Activated CD4-positive, CD25-positive, alpha-beta regulatory T cell treated with anti-CD3 and anti-CD28 coated beads, Interleukin-2, amount 50 U/mL, for 24 hours (primary cell): ENCODE measurements around the gene CCND3.

Experiments used
- ATAC-seq, 2 donors: fragments of 150-1000 bp; cut with Tn5 transposase; one replicate each; pipeline ENCODE4 v1.10.0; 2021; ENCODE audit warnings: mild to moderate bottlenecking in 1 of 2, moderate library complexity in 1 of 2

Gene CCND3

DNA sequence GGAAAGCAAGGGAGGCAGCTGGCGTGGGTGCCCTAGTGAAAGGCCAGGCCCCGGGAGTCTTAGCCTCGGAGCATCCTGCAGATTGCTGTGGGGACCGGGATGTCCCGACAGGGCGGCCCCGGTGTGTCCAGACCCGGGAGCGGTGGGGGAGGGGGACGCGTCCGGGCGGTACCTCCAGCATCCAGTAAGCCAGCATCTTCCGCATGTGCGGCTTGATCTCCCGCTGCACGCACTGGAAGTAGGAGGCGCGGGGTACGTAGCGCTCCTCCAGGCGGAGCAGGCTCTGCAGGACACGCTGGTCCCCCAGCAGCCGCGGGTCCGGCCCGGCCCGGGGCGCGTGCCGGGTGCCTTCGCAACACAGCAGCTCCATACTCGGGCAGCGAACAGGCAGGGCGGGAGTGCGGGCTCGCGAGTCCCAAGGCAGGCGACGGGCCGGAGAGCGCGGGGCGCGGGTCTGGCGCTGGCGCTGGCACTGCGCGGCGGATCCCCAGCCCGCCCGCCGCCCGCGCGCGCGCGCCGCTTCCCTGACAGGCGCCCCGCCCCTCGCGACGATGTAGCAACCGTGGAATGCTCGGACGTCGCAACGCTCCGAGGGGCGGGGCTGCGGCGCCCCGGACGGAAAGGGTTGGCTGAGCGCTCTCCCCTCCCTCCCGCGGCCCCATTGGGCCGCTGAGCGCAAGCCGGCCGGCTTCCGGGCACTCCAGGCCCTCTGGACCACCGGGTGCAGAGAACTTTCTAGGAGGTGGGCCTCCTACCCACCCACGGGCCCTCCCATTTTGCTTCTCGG lies at the start of gene CCND3:
TSS of gene CCND3 (minus strand) at position 529 of the 787 bp plus-strand sequence. CDS start at position 370, 159 bp downstream.
- peak; percentile 87 to 90 for ATAC-seq

DNA sequence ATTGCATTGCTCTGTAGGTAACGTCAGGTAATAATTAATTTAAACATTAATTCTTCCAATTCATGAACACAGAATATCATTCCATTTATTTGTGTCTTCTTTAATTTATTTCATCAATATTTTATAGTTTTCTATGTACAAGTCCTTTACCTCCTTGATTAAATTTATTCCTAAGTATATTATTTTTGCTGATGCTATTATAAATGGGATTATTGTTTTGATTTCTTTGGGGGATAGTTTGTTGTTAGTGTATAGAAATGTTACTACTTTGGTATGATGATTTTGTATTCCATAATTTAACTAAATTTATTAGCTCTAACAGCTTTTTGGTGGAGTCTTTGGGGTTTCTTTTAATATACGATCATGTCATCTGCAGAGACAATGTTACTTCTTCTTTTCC lies 44.7 kb upstream of the CCND3 start:
- ATAC-seq, result no peak

DNA sequence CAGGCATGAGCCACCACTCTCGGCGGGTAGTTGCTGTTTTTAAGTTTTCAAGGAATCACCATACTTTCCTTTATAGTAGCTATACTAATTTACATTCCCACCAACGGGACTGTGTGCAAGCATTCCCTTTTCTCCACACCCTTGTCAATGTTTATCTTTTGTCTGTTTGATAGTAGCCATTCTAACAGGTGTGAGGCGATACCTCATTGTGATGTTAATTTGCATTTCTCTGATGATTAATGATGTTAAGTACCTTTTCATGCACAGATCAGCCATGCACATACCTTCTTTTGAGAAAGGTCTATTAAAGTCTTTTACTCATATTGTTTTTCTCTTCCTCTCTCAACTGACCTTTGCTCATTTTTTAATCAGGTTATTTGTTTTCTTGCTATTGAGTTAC lies 43.0 kb upstream of the CCND3 start:
- ATAC-seq, result peak; percentile 44 to 81

DNA sequence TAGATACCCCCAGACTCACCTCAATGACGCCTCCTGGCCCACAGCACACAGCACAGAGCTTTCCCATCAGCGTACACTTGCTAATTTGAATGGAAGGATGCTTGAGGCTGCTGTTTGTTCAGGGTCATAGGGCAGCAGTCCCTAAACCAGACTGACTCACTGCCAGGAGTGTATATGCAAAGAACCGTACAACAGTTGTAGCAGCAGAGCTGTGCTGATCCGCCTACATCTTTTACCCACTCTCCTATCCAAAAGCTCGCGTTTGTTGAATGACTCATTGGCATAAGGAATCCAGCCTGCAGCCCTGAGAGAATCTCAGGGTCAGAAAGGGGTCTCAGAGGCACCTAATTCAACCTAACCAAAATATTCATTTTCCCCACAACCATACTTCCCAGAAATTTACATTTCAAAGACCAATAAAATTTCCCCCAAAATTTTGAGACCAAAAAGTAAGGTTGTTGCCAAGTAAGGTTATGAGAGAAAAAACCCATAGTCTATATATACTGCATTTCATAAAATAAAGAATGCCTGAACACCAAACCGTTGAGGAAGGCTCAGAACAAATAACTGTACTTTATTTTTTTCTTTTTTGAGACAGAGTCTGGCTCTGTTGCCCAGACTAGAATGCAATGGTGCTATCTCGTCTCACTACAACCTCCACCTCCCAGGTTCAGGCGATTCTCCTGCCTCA lies 35.3 kb upstream of the CCND3 start:
- peak; percentile 94 to 97 for ATAC-seq

DNA sequence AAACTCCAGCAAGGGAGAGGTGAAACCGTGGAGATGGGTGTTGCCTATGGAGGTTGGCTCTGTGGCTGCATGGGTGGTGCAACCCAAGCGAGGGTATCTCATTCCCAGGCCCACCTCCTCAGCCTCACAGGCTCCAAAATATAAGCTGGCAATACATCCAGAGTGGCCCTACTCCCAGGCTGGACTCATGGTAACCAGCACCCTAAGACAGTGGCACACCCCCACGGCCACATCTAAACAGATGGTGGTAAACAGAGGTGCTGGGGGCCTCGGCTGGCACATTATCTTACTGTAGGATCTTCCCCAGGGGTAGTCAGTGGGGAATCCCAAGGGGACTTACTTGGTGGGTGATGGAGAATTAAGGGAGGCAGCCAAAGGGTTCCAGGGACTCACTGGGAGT lies 33.7 kb upstream of the CCND3 start:
- ATAC-seq, result no peak

DNA sequence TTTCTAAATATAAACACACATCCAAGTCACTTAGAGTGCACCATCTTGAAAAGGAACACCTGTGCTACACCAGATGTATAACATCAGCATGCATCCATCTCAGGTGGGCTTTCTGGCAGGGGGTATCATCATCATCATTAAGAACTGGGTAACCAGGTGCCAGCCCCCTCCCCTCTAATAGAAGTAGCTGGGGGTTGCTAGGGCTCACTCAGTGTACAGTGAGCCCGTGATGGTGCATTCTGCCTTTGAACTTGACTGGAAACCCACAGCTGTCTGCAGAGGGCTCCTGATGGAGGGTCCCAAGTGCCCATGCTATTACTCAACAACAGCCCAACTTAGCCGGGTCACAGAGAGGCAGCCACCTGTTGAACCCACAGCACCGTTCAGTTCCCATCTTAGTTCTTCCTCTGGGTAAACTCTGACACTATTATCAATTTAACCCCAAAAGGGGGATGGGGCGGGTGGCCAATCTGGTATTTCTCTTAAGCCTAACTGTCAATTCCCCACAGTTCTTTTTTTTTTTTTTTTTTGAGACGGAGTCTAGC lies 32.7 kb upstream of the CCND3 start:
- no peak for ATAC-seq

DNA sequence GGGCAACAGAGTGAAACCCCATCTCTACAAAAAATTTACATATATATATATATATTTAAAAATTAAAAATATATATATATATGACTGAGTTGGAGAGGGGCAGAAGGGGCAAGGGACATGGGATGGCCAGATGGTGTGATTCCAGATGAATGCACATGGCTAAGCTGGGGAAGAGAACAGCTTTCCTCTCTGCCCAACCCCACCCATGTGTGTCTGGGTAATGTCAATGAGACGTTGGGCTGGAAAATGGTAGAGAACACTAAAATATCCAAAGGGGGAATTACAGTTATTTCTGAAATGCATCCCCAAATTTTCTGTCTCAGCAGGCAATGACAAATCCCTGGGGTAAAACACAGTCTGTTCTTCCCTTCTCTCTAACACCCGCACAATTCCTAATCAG lies 31.2 kb upstream of the CCND3 start:
- ATAC-seq, result no peak

DNA sequence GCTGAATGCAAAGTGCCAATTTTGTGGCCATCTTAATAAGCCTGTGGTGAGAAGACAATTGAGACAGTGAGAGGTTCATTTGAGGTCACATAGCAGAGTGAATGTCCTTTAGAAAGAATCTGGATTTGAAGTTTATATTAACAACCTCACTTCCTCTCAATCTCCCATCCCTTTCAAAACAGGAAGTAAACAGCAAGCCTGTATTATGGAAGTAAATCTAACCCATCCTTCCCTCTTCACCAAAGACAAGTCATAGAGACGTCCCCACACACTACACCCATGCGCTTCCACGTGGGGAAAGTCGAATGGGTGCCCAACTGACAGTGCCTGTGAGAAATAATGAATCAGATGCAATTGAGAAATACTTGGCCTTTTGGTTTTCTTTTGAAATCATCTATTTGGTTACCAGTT lies 28.8 kb upstream of the CCND3 start:
- peak; percentile 87 to 91 for ATAC-seq

DNA sequence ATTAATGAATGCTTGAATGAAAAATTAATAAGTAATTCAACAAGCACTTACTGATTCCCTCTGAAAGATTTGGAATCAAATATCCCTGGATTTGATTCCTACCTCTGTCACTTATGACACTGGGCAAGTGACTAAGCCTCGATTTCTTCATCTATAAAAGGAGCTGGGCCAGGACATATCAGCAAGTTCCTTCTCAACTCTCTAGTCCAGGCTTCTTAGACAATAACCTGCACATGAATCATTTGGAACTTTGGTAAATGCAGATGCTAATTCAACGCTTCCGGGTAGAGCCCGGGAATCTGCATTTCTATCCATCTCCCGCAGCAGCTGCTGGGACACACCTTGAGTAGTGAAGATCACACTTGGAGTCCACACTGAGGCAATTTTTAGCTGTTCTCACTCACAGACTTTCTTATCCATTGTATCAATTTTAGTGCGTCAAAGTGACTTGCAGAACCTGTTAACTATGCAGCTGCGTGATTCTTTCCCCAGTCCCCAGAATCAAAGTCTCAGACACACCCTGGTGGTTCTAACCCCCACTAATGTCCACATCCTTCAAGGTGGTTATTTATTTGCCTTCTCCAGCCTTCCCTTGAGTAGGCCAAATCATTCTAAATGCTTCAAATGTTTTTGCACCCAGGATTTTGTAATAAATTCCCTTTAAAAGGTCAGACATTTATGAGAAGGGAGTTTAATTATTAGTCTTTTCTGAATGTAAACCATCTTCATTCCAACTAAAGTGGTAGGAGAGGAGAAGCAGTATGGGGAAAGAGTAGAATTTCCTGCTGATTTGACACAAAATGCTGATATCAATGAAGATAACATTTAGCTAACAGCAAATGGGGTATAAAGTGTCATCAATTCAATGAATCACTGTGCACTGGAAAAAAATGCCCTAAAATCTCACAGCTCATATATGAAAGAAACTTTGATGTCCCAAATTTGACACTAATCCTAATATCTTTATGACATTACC lies 26.0 kb upstream of the CCND3 start:
- no peak for ATAC-seq

DNA sequence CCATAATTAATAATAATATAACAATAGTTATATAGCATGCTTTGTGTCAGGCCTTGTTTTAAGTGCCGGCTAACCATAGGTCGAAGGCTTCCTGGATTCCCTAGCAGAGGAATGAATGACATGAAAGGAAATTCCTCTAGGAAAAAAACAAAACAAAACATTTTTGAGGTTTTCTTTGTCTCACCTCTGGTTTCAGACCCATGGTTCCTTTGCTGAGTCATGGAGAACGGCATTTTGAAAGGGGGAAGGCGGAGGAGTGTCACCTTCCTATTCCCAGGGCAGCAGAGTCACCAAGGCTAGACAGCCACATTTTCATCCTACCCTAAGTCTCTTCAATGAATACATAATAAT lies 25.3 kb upstream of the CCND3 start:
- ATAC-seq, result no peak

DNA sequence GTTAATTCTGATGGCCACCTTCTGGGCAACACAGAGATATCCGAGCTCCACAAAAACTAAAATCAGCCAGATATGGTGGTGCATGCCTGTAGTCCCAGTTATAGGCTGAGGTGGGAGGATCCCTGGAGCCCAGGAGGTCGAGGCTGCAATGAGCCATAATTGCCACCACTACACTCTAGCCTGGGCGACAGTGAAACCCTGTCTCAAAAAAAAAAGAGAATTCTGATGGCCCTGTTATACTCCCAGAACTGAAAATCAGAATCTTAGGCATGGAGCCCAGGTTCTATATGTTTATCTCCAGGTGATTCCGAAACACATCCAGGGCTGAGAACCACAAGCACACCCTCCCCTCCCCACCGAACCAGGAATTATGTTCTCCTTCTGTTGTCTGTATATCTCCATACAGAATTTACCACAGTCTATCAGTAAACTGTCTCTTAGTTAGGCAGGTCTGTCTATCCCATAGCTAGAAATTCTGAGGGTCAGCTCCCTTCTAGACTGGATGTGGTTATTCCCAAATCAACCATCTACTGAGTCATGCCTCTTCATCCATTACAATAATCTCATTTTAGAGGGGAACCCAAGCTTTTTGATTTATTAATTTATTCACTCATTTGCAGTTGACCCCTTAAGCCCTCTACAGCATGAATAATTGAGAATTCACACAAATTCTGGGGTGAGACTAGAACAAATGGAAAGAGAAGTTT lies 24.8 kb upstream of the CCND3 start:
- no peak for ATAC-seq

DNA sequence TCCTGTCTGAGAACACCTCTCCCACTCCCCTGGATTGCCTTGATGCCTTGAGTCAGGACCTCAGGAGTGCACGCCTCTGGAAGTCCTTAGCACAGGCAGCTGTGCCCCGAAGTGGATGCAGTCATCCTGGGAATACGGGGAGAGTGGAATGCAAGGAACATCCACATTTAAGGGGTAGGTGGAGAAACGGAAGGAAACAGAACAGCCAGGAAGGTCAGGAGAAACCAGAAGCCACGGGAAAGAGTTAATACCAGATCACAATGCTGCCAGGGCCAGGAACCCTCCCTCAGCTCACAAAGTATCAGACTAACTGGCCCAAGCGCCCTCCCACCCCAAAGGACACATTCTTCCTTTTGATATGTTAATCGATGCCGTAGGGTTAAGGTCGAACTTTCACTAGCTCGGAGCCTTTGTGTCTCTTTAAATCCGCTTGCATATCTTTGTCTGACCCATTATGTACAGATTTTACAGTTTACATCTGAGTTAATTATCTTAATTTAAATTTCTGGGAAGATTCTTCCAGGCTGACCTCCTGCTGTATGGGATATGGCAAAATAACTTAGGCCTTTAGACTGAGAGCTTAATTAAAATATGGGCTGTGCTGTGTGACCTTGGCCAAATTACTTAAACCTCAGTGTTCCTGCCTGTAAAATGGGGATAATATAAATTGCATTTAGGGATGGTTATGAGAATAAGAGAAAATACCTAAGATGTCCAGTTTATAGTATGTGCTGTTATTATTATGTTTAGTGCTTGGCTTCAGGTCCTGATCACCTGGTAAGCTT lies 24.0 kb upstream of the CCND3 start:
- ATAC-seq, result no peak

DNA sequence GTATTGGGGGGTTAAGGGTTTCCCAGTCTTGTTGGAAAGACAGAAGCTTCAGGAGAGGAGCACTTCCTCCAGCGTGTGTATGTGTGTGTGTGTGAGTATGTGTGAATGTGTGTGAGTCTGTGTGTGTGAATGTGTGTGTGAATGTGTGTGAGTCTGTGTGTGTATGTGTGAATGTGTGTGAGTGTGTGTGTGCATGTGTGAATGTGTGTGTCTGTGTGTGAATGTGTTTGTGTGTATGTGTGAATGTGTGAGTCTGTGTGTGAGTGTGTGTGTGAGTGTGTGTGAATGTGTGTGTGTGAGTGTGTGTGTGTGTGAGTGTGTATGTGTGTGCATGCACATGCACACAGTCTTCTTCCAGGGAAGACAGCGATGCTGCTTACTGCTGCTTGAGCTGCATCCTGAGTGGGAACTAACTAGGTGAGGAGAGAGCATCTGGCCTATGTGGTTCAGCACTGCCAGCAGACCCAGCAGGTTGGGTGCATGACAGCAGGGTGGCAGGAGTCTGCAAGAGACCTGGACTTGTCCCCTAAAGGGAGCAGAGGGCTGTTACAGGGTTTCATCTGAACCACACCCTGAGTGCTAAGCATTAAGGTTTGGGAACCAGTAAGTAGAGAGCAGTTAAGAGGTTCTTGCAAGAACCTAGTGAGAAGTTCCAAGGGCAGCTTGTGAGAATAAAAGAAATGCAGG lies 22.7 kb upstream of the CCND3 start:
- ATAC-seq, result no peak

DNA sequence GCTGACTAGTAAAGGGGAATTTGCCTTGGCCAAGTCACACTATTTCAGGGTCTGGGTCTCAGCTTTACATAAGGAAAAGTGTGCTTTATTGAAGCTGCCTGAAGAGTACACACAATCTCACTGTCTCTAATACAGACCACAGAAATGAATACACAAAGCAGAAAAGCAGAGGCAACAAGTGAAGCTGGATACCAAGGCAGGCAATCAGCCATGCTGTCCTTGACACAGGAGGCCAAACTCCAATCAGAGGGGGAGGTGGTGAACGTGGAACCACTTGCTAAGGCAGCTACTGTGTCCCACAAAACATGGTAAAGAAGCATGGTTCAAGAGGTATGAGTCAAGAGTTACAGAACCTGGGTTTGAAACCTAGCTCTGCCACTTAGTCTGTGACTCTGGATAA lies 21.8 kb upstream of the CCND3 start:
- no peak for ATAC-seq

DNA sequence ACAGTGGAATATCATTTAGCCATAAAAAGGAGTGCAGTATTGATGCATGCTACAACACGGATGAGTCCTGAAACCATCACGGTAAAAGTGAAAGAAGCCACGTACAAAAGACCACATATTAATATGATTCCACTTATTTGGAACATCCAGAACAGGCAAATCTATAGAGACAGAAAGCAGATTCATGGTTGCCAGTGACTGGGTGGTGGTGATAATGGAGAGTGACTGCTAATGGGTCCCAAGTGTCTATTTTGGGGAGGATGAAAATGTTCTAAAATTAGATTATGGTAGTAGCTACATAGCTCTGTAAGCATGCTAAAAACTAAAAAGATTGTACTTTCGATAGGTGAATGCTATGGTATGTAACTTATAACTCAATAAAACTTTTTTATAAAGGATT lies 18.4 kb upstream of the CCND3 start:
- ATAC-seq, result no peak

DNA sequence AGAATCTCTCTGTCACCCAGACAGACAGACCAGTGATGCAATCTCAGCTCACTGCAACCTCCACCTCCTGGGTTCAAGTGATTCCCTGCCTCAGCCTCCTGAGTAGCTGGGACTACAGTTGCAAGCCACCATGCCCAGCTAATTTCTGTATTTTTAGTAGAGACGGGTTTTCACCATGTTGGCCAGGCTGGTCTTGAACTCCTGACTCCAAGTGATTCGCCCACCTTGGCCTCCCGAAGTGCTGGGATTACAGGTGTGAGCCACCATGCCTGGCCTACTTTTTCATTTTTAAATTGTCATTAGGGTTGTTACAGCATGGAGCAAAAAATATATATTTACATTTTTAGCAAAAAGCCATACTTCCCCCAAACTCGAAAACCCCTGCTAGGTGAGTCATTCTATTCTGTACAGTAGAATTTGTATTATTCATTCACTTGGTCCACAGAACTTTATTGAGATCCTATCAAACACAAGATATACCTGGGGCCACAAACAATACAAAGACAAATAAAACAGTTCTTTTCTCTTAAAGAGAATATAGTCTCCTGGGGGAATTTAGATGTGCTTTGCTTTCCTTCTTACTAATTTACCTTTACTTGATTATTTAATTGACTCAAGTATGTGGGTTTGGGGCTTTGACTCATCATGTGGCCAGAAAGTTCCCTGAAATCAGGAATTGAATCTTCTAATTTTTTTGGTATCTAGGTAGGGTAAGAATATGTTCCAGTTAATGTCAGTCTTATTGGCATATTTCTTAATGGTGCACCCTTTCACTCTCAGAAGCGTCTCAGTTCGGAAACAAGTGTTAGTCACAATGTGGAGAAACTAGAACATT lies 16.6 kb upstream of the CCND3 start:
- peak; percentile 87 for ATAC-seq

DNA sequence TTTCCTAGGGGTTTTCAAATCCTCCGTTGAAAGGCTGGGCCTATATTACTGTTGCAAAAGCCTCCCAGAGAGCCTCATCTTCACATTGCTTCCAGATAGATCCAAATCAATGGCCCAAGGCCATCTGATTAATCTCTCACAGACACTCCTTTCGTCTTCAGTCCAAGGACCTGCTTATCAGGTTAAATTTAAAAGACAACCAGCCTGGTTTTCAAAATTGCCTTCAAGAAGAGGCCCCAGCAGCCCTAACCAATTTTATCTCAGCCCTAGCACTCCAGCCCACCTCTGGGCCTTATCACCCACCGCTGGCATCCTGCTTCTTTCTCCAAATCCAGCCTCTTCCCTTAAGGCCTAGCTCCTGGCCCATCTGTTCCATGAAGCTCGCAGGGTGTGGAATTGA lies 15.5 kb upstream of the CCND3 start:
- no peak for ATAC-seq

DNA sequence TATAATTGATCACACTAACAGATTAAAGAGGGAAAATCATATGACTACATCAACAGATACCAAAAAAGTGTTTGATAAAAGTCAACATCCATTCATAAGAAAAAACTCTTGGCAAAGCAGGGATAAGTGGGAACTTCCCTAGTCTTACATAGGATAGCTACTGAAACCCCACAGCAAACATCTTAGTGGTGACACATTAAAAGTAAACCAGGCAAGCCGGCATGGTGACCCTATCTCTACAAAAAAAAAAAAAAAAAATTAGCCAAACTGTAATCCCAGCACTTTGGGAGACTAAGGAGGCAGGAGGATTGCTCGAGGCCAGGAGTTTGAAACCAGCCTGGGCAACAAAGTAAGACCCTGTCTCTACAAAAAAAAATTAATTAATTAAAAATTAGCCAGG lies 13.8 kb upstream of the CCND3 start:
- ATAC-seq, result no peak

DNA sequence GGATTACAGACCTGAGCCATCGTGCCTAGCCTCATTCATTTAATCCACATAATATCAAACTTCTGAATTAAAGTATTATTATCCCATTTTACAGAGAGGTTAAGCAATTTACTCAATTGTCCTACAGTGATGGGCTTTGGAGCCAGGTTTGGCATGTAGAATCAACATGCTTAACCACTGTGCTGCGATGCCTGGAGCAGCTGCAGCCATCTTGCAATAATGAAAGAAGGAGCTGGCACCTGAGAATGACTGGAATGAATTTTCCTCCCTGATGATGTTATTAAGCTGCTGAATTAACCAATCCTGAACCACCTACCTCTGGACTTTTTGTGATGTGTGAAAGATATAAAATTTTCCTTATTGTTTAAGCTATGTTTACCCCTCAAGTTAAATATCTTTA lies 13.1 kb upstream of the CCND3 start:
- ATAC-seq, result no peak
